Glomerular endothelial cell (primary cell): ENCODE measurements around the gene RRAD. TPM values are rescaled to one million over a fixed set of nuclear protein-coding genes. Genes with fewer than 3 reads are reported as not detected.
"Not testable (repeated sequence)": the region's sequence is repeated elsewhere in the genome, so short reads cannot be mapped to it uniquely, and the experiment has no call there.

Source experiments
- DNase-seq: peaks from one replicate; pipeline ENCODE4 v3.0.0-alpha.2; 2011; ENCODE audit warnings: low read depth, low spot score; ENCODE audit errors: extremely low read depth
- total RNA-seq: library from RNA; depleted of rRNA; stranded (reverse); fragments of >200 nt; gene quantifications from 2 replicates; pipeline ENCODE4 v1.2.3, GENCODE V29; 2015

Gene RRAD
- total RNA-seq, 1 donor from 2014 or later = 7.2 TPM

- DNase-seq = no peak
Measured at GRCh38 chr16:66902648-66903543, 22.4 kb downstream of the RRAD start.

- no peak for DNase-seq
Measured at GRCh38 chr16:66901626-66902025, 23.7 kb downstream of the RRAD start.

- no peak for DNase-seq
Measured at GRCh38 chr16:66900721-66901441, 24.5 kb downstream of the RRAD start.

GRCh38 chr16:66899945-66900710, 25.2 kb downstream of the RRAD start:
- DNase-seq = peak; percentile 27

- no peak for DNase-seq
Measured at GRCh38 chr16:66899310-66899944, 25.9 kb downstream of the RRAD start.

GRCh38 chr16:66898933-66899309, 26.4 kb downstream of the RRAD start:
- DNase-seq = no peak

- DNase-seq = no peak
Measured at GRCh38 chr16:66898207-66898606, 27.1 kb downstream of the RRAD start.

GRCh38 chr16:66896682-66897081, 28.7 kb downstream of the RRAD start:
- DNase-seq = not testable (repeated sequence)

- no peak for DNase-seq
Measured at GRCh38 chr16:66895999-66896398, 29.3 kb downstream of the RRAD start.

- no peak for DNase-seq
Measured at GRCh38 chr16:66895689-66895979, 29.7 kb downstream of the RRAD start.

GRCh38 chr16:66894948-66895688, 30.2 kb downstream of the RRAD start:
- no peak for DNase-seq

- DNase-seq = no peak
Measured at GRCh38 chr16:66894055-66894454, 31.3 kb downstream of the RRAD start.

- DNase-seq = no peak
Measured at GRCh38 chr16:66891797-66892196, 33.5 kb downstream of the RRAD start.

- DNase-seq = no peak
Measured at GRCh38 chr16:66891360-66891759, 34.0 kb downstream of the RRAD start.

- no peak for DNase-seq
Measured at GRCh38 chr16:66890799-66891198, 34.5 kb downstream of the RRAD start.

- no peak for DNase-seq
Measured at GRCh38 chr16:66889622-66890021, 35.7 kb downstream of the RRAD start.

- DNase-seq = no peak
Measured at GRCh38 chr16:66888647-66889615, 36.4 kb downstream of the RRAD start.

GRCh38 chr16:66886914-66887313, 38.4 kb downstream of the RRAD start:
- no peak for DNase-seq

- DNase-seq = no peak
Measured at GRCh38 chr16:66886321-66886720, 39.0 kb downstream of the RRAD start.
